Adrenal gland (tissue), 12 donors: Measurements from ENCODE around the gene HOMER2. TPM values are rescaled to one million over a fixed set of nuclear protein-coding genes. Genes with fewer than 3 reads are reported as not detected.

Source experiments
- DNase-seq, 7 donors: peaks; one replicate each; pipeline ENCODE4 v3.0.0-alpha.2; 2019 to 2020
- H3K27ac ChIP-seq, 5 donors: fragments of 200-600 bp; sonication (generic) in 4 of 5; 1 replicate in 3 of 5; 2 replicates in 2 of 5; pipeline versions ENCODE4 v1.5.1 to v1.8.0; 2016 to 2020; ENCODE audit warnings: mild to moderate bottlenecking in 1 of 5
- H3K27me3 ChIP-seq: fragments of 200-600 bp; 2 replicates; pipeline ENCODE4 v1.8.0; 2021
- H3K36me3 ChIP-seq, 2 donors: fragments of 200-600 bp; replicated peaks in 1 of 2; 1 replicate in 1 of 2; 2 replicates in 1 of 2; pipeline versions ENCODE4 v1.5.1 to v1.8.0; 2018 to 2022
- H3K4me1 ChIP-seq, 2 donors: fragments of 200-600 bp; replicated peaks in 1 of 2; 1 replicate in 1 of 2; 2 replicates in 1 of 2; pipeline versions ENCODE4 v1.5.1 to v1.8.0; 2018 to 2021
- H3K4me3 ChIP-seq, 4 donors: fragments of 200-600 bp; sonication (generic) in 3 of 4; one replicate each; pipeline ENCODE4 v1.5.1; 2016 to 2018
- H3K9me3 ChIP-seq, 3 donors: fragments of 200-600 bp; sonication (generic) in 1 of 3; replicated peaks in 1 of 3; 1 replicate in 2 of 3; 2 replicates in 1 of 3; pipeline versions ENCODE4 v1.5.1 to v1.8.0; 2016 to 2021
- CTCF ChIP-seq, 6 experiments: fragments of 450-650 bp in 4 of 6; fragments of 200-600 bp in 2 of 6; sonication (generic) in 1 of 6; IDR thresholded peaks; 1 replicate in 5 of 6; 2 replicates in 1 of 6; pipeline versions ENCODE4 v1.5.1 to v1.8.0; 2016 to 2021; ENCODE audit warnings: antibody characterized with exemption in 6 of 6, mild to moderate bottlenecking in 2 of 6, moderate library complexity in 1 of 6
- POLR2A ChIP-seq, 2 donors: fragments of 450-650 bp; IDR thresholded peaks; one replicate each; pipeline ENCODE4 v1.6.1; 2017; ENCODE audit warnings: antibody characterized with exemption in 2 of 2, mild to moderate bottlenecking in 2 of 2, moderate library complexity in 1 of 2
- WGBS, 4 donors: extraction: QIAGEN DNeasy Blood & Tissue Kit in 2 of 4; methylation state at CpG; one replicate each; pipeline versions ENCODE4 v1.1.5 to v1.1.7; 2013 to 2017; 5-methylcytosine and 5-hydroxymethylcytosine counted together
- intact Hi-C, 2 donors: fragments of 100-400 bp; cut with DNase I; formaldehyde crosslinking; loops; one replicate each; pipeline versions ENCODE4 v1.14.1 to v1.15.0; 2022 to 2023
- polyA plus RNA-seq, 3 donors: library from polyadenylated mRNA; stranded (reverse); fragments of 200-250 nt in 2 of 3; fragments of 350-450 nt in 1 of 3; fragmentation: Illumina TruSeq in 1 of 3; extraction: RNeasy Lipid Tissue Mini Kit (QIAGEN cat#74804) in 1 of 3; gene quantifications; one replicate each; pipeline ENCODE4 v1.2.3, GENCODE V29; 2013 to 2014
- total RNA-seq, 9 donors: library from RNA; depleted of rRNA in 4 of 9; stranded (reverse); fragments of >200 nt in 4 of 9; fragments of 120-200 nt in 1 of 9; fragmentation: NEBNext Ultra II Directional in 1 of 9; extraction: Animal tissue kit (Norgen Biotek cat#: 25700) in 1 of 9; gene quantifications; one replicate each; pipeline versions ENCODE4 v1.1.0 to v1.2.4, GENCODE V29; 2013 to 2023
- donor health status: healthy with polysubstance abuse.
- donor health status: Bipolar disorder and iron deficiency.
- donor health status: DM: yes; HTN: yes; CAD: no.
- donor health status: DM: no; HTN: no; CAD: no.
- donor health status: DM: no; HTN: no; CAD: no.
- donor health status: DM: yes; HTN: yes; CAD: no.

HOMER2 gene
- total and polyA plus RNA-seq, 12 donors: 6.5 to 43.1 (median 23.4) TPM

- peak in 2 of 7 donors; percentile 14 to 35 for DNase-seq
- no peak overlapping the region for H3K4me3 ChIP-seq
- TF ChIP-seq POLR2A (IDR thresholded peaks at IDR 0.05): no peak
- TF ChIP-seq CTCF (IDR thresholded peaks at IDR 0.05): no peak
- no peaks in the 10 kb centered on the region for H3K36me3 ChIP-seq
- intact Hi-C loops: loop anchor here in 1 of 2 donors (5.0 kb wide), 1 partner anchor 131 kb away; no protein-coding TSS in a partner anchor
- H3K27me3 ChIP-seq: no peaks in the 10 kb centered on the region
- H3K4me1 ChIP-seq: peaks cover 7 to 28% of the 10 kb centered on the region in 2 donors
- H3K9me3 ChIP-seq: no peaks in the 10 kb centered on the region
- WGBS, 4 donors: 87 to 96% (median 94%) methylated on average over 14 of the region's 14 CpGs
- H3K27ac ChIP-seq: peak overlapping the region in 1 of 5 donors; percentile 87
Observed at GRCh38 chr15:82851306-82851850, 101.1 kb downstream of the HOMER2 start.

- peaks cover 7 to 23% of the 10 kb centered on the region in 2 donors for H3K4me1 ChIP-seq
- H3K9me3 ChIP-seq: no peaks in the 10 kb centered on the region
- no peaks in the 10 kb centered on the region for H3K27me3 ChIP-seq
- no peaks in the 10 kb centered on the region for H3K36me3 ChIP-seq
- DNase-seq: peak in 5 of 7 donors; percentile 9 to 72 (median 25)
- no peak overlapping the region for H3K4me3 ChIP-seq
- 26 to 54% (median 38%) methylated on average over 4 to 7 of the region's 7 CpGs for WGBS, 4 donors
- H3K27ac ChIP-seq: peak overlapping the region in 2 of 5 donors; percentile 65 to 87
- no peak for TF ChIP-seq CTCF (IDR thresholded peaks at IDR 0.05)
- no peak for TF ChIP-seq POLR2A (IDR thresholded peaks at IDR 0.05)
- intact Hi-C loops: loop anchor here in 1 of 2 donors (5.0 kb wide), 1 partner anchor 132 kb away; no protein-coding TSS in a partner anchor
Observed at GRCh38 chr15:82850731-82851130, 101.8 kb downstream of the HOMER2 start.

GRCh38 chr15:82849556-82850512, 102.7 kb downstream of the HOMER2 start:
- Histone ChIP-seq H3K4me3 (no peak overlapping the region), H3K9me3 (no peaks in the 10 kb centered on the region), H3K27ac (peak overlapping the region; percentile 22 to 87 (median 65)), H3K27me3 (no peaks in the 10 kb centered on the region), H3K4me1 (peaks cover 2 to 20% of the 10 kb centered on the region in 2 donors), H3K36me3 (no peaks in the 10 kb centered on the region)
- WGBS, 4 donors: 7 to 14% (median 11%) methylated on average over 18 to 23 of the region's 23 CpGs
- TF ChIP-seq POLR2A (IDR thresholded peaks at IDR 0.05) (peak in 1 of 2 donors; percentile 21), CTCF (IDR thresholded peaks at IDR 0.05) (peak; percentile 68 to 91 (median 86))
- intact Hi-C loops: loop anchor here in 1 of 2 donors (5.0 kb wide), 2 partner anchors 132 to 152 kb away; no protein-coding TSS in a partner anchor
- DNase-seq: peak; percentile 87 to 95 (median 93)
